Mesendoderm (in vitro differentiated cells): ENCODE results near the gene ASIC2.
A peak's percentile ranks its signal among the peaks of the same experiment; 100 is the strongest.

Experiments
- DNase-seq: peaks from one replicate; pipeline ENCODE4 v3.0.0; 2013
- H2AK5ac ChIP-seq: 2 replicates; pipeline ENCODE4 v1.6.1; 2013; ENCODE audit warnings: low read length, inconsistent platforms
- H2BK120ac ChIP-seq: 2 replicates; pipeline ENCODE4 v1.6.1; 2013; ENCODE audit warnings: low read depth, mild to moderate bottlenecking, low read length, moderate library complexity, mixed read lengths
- H2BK15ac ChIP-seq: replicated peaks from 2 replicates; pipeline ENCODE4 v1.6.1; 2013; ENCODE audit warnings: low read depth, mild to moderate bottlenecking, moderate library complexity
- H2BK5ac ChIP-seq: 2 replicates; pipeline ENCODE4 v1.6.1; 2013; ENCODE audit warnings: low read length, inconsistent platforms
- H3K18ac ChIP-seq: 2 replicates; pipeline ENCODE4 v1.6.1; 2013; ENCODE audit warnings: mild to moderate bottlenecking, low read length, mixed read lengths
- H3K23ac ChIP-seq: one replicate; pipeline ENCODE4 v1.6.1; 2013; ENCODE audit warnings: low read length
- H3K27ac ChIP-seq: 2 replicates; pipeline ENCODE4 v1.5.1; 2013; ENCODE audit warnings: low read depth, mild to moderate bottlenecking, inconsistent platforms, low read length, moderate library complexity
- H3K27me3 ChIP-seq: 2 replicates; pipeline ENCODE4 v1.6.1; 2013; ENCODE audit warnings: low read length, control low read depth, mild to moderate bottlenecking, inconsistent platforms; ENCODE audit not compliant: insufficient read depth, poor library complexity
- H3K36me3 ChIP-seq: 2 replicates; pipeline ENCODE4 v1.6.1; 2013; ENCODE audit warnings: low read length, inconsistent platforms; ENCODE audit not compliant: control insufficient read depth, insufficient read depth
- H3K4ac ChIP-seq: one replicate; pipeline ENCODE4 v1.6.1; 2013; ENCODE audit warnings: low read depth, mild to moderate bottlenecking, low read length, moderate library complexity
- H3K4me1 ChIP-seq: 2 replicates; pipeline ENCODE4 v1.6.1; 2013; ENCODE audit warnings: low read depth, low read length, inconsistent platforms; ENCODE audit not compliant: control insufficient read depth
- H3K4me2 ChIP-seq: 2 replicates; pipeline ENCODE4 v1.6.1; 2013; ENCODE audit warnings: low read length
- H3K4me3 ChIP-seq: 2 replicates; pipeline ENCODE4 v1.5.1; 2013; ENCODE audit warnings: mild to moderate bottlenecking, low read length
- H3K56ac ChIP-seq: one replicate; pipeline ENCODE4 v1.6.1; 2013; ENCODE audit warnings: low read length
- H3K79me1 ChIP-seq: 2 replicates; pipeline ENCODE4 v1.6.1; 2013; ENCODE audit warnings: low read length, inconsistent platforms
- H3K79me2 ChIP-seq: 2 replicates; pipeline ENCODE4 v1.6.1; 2013; ENCODE audit warnings: mild to moderate bottlenecking, low read length; ENCODE audit not compliant: control insufficient read depth, insufficient read depth
- H3K9ac ChIP-seq: 2 replicates; pipeline ENCODE4 v1.6.1; 2013; ENCODE audit warnings: low read length, inconsistent platforms
- H4K5ac ChIP-seq: one replicate; pipeline ENCODE4 v1.6.1; 2013; ENCODE audit warnings: low read length
- H4K8ac ChIP-seq: one replicate; pipeline ENCODE4 v1.6.1; 2013; ENCODE audit warnings: low read depth, mild to moderate bottlenecking, control low read depth, low read length, moderate library complexity
- WGBS: extraction: QIAGEN DNeasy Blood & Tissue Kit; methylation state at CpG from one replicate; pipeline ENCODE4 v1.1.7; 2013; ENCODE audit warnings: low lambda C conversion rate, missing lambda C conversion rate; ENCODE audit not compliant: insufficient coverage; ENCODE audit errors: extremely low coverage; 5-methylcytosine and 5-hydroxymethylcytosine counted together

The ASIC2 gene

DNA sequence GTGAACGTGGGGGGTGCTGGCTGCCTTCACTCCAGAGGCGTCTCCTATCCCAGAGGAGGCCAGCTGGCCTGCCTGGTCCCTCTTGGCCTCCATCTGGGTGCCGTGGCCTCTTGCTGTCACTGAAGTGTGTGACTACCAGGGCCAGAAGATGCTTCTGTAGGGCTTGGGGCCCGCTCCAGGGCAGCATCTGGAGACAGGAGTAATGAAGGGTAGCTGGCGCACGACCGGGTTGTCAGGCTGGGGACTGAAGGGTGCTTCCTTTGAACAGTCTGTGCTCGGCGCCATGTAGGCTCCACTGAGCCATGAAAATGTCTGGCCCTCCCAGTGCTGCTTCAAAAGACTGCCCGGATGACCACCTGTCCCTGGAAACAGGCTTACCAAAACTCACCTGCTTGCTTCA, 31.3 kb downstream of the ASIC2 start:
- no peak overlapping the region for H4K5ac ChIP-seq
- H3K9ac ChIP-seq = no peak overlapping the region
- no peak for DNase-seq
- H2BK120ac ChIP-seq = no peak overlapping the region
- no peak overlapping the region for H3K56ac ChIP-seq
- H3K18ac ChIP-seq = no peak overlapping the region
- WGBS = no CpG with 5 or more reads among the region's 10 CpGs
- H3K4me1 ChIP-seq = no peaks in the 10 kb centered on the region
- no peak overlapping the region for H3K4ac ChIP-seq
- H3K27ac ChIP-seq = no peak overlapping the region
- no peaks in the 10 kb centered on the region for H3K79me2 ChIP-seq
- no peaks in the 10 kb centered on the region for H3K27me3 ChIP-seq
- no peaks in the 10 kb centered on the region for H3K36me3 ChIP-seq
- H3K79me1 ChIP-seq = no peaks in the 10 kb centered on the region
- H4K8ac ChIP-seq = no peak overlapping the region
- no peak overlapping the region for H3K4me3 ChIP-seq
- no peak overlapping the region for H2AK5ac ChIP-seq
- peak overlapping the region; percentile 16 for H3K23ac ChIP-seq
- no peak overlapping the region for H2BK5ac ChIP-seq
- no peak overlapping the region for H3K4me2 ChIP-seq
- no peak overlapping the region for H2BK15ac ChIP-seq

DNA sequence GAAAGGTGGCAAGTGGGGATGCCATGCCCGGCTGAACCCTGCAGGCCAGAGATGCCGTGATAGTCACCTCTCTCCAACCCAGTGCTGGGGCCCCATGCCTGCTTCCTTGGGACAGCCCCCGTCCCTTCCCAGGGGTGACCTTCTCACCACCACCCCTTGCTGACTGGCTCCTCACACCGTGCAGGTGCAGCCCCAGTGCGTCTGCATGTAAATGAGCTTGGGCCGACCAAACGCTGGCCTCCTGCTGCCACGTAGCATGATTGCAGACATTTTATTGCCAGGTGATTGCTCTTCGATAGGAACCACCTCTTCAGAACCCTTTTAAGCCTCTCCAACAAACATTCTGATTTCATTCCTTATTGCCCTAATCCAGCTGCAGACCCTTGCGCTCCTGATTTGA, 32.5 kb downstream of the ASIC2 start:
- Histone ChIP-seq H3K9ac (no peak overlapping the region), H3K23ac (no peak overlapping the region), H3K27me3 (no peaks in the 10 kb centered on the region), H3K4me2 (no peak overlapping the region), H3K79me2 (no peaks in the 10 kb centered on the region), H4K5ac (no peak overlapping the region), H4K8ac (no peak overlapping the region), H3K27ac (no peak overlapping the region), H3K18ac (no peak overlapping the region), H3K79me1 (no peaks in the 10 kb centered on the region), H2BK5ac (no peak overlapping the region), H2AK5ac (no peak overlapping the region), H3K56ac (no peak overlapping the region), H2BK15ac (no peak overlapping the region), H3K4me3 (no peak overlapping the region), H3K4ac (no peak overlapping the region), H2BK120ac (no peak overlapping the region), H3K36me3 (no peaks in the 10 kb centered on the region), H3K4me1 (no peaks in the 10 kb centered on the region)
- no CpG with 5 or more reads among the region's 10 CpGs for WGBS
- DNase-seq = no peak

DNA sequence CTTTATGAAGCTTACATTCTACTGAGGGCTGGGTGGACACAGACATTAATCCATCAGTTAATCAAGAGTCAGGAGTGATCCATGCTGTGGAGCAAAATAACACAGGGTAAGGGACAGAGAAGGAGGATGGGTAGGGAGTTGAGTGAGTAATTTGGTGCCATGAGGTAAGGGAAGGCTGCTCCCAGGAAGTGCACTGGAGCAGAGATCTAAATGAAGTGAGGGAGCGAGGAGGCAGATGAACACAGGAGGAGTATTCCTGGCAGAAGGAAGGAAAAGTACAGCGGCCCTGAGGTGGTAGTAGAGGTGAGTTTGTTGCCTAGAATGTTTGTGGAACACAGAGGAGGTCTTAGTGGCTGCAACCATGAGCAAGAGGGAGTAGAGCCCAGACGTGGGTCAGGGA, 34.8 kb downstream of the ASIC2 start:
- Histone ChIP-seq H3K9ac (no peak overlapping the region), H3K27me3 (no peaks in the 10 kb centered on the region), H2BK120ac (no peak overlapping the region), H2BK15ac (no peak overlapping the region), H3K79me1 (no peaks in the 10 kb centered on the region), H3K4me3 (no peak overlapping the region), H3K4ac (no peak overlapping the region), H3K36me3 (no peaks in the 10 kb centered on the region), H2AK5ac (no peak overlapping the region), H2BK5ac (no peak overlapping the region), H3K27ac (no peak overlapping the region), H4K5ac (no peak overlapping the region), H3K56ac (no peak overlapping the region), H3K4me1 (no peaks in the 10 kb centered on the region), H3K79me2 (no peaks in the 10 kb centered on the region), H3K4me2 (no peak overlapping the region), H4K8ac (no peak overlapping the region), H3K18ac (no peak overlapping the region), H3K23ac (no peak overlapping the region)
- WGBS = no CpG with 5 or more reads among the region's 3 CpGs
- no peak for DNase-seq

DNA sequence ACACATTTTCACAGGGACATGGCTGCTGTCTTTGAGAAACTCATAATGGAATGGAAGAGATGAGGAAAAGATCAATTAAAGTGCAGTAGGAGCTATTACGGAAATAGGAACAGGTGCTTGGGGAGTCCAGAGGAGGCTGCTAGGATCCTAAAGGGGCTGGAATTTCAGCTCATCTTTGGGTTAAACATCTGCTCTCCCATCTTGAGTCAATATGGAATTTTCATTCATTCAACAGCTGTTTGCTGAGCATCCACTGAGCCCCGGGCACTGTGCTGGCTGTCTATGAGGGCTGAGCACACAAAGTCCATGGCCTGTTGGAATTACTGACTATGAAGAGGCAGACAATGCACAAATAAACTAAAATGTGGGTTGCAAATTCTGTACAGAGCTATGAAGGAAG, 47.9 kb downstream of the ASIC2 start:
- WGBS = no CpG with 5 or more reads among the region's 2 CpGs
- Histone ChIP-seq H3K4me1 (no peaks in the 10 kb centered on the region), H4K8ac (no peak overlapping the region), H3K79me2 (no peaks in the 10 kb centered on the region), H3K23ac (no peak overlapping the region), H3K79me1 (no peaks in the 10 kb centered on the region), H3K4me3 (no peak overlapping the region), H2BK120ac (no peak overlapping the region), H2AK5ac (no peak overlapping the region), H3K27me3 (no peaks in the 10 kb centered on the region), H3K4ac (no peak overlapping the region), H3K36me3 (no peaks in the 10 kb centered on the region), H3K9ac (no peak overlapping the region), H3K56ac (no peak overlapping the region), H3K27ac (no peak overlapping the region), H3K4me2 (no peak overlapping the region), H3K18ac (no peak overlapping the region), H2BK5ac (no peak overlapping the region), H4K5ac (no peak overlapping the region), H2BK15ac (no peak overlapping the region)
- no peak for DNase-seq

DNA sequence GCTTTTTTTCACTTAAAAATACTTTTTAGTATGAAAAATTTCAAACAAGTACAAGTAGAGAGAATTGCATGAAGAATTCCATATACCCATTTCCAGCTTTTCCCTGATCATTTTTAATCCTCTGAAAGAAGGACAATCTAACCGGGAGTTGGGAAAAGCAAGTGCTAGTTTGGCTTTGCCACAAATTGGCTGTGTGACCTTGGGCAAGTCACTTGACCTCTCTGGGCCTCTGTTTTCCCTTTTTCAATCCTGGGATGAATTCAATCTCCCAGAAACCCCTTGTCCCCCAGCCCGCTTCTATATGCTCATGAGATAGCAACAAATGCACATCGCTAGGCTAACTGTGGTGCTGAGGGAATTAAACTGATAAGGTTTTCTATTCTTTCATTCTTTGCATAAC, 49.4 kb downstream of the ASIC2 start:
- Histone ChIP-seq H3K4ac (no peak overlapping the region), H3K18ac (no peak overlapping the region), H3K36me3 (no peaks in the 10 kb centered on the region), H3K4me1 (no peaks in the 10 kb centered on the region), H3K23ac (no peak overlapping the region), H3K4me3 (no peak overlapping the region), H4K8ac (no peak overlapping the region), H3K79me1 (no peaks in the 10 kb centered on the region), H3K79me2 (no peaks in the 10 kb centered on the region), H4K5ac (no peak overlapping the region), H3K4me2 (no peak overlapping the region), H2BK120ac (no peak overlapping the region), H3K27ac (no peak overlapping the region), H2BK15ac (no peak overlapping the region), H2AK5ac (no peak overlapping the region), H3K9ac (no peak overlapping the region), H3K27me3 (no peaks in the 10 kb centered on the region), H3K56ac (no peak overlapping the region), H2BK5ac (no peak overlapping the region)
- WGBS = no CpG with 5 or more reads among the region's 3 CpGs
- DNase-seq = peak; percentile 16

DNA sequence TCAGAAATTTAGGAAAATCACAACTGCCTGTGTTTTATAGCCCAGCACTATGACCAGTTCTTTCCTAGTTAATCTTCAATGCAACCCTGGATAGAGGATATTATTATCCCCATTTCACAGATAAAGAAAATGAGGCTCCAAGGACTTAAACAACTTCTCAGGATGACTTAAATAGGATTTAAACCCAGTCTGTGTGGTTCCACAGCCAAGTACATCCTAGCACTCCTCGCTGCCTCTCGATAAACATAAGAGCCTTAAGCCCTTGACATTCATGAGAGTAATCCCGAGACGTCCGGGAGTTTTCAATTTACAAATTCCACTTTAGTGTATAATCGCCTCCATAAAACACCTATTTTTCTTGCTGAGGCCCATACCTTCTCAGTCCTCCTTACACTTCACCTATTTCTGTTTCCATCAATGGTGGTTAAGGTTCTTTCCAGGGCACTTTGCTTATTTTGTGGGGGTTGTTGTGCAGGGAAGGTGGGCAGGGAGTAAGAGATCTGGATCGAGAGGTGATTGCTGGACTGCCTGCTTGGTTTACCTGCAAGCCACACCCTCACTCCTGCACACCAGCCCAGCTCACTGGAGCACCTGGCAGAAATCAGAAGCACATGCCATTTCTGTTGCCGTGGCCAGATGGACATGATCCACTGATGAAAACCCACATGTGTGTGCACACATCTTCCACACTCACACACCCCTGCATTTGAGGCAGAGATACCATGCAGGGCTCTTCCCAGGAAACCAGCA, 50.5 kb downstream of the ASIC2 start:
- no peak overlapping the region for H3K9ac ChIP-seq
- no peak overlapping the region for H2BK120ac ChIP-seq
- no peaks in the 10 kb centered on the region for H3K27me3 ChIP-seq
- H3K36me3 ChIP-seq = no peaks in the 10 kb centered on the region
- no peak overlapping the region for H4K8ac ChIP-seq
- H3K56ac ChIP-seq = no peak overlapping the region
- H3K4ac ChIP-seq = no peak overlapping the region
- H3K27ac ChIP-seq = no peak overlapping the region
- no peak overlapping the region for H3K23ac ChIP-seq
- DNase-seq = no peak
- no CpG with 5 or more reads among the region's 8 CpGs for WGBS
- H3K4me3 ChIP-seq = no peak overlapping the region
- H3K79me2 ChIP-seq = no peaks in the 10 kb centered on the region
- H3K4me2 ChIP-seq = no peak overlapping the region
- no peak overlapping the region for H2AK5ac ChIP-seq
- H2BK15ac ChIP-seq = no peak overlapping the region
- no peaks in the 10 kb centered on the region for H3K79me1 ChIP-seq
- H2BK5ac ChIP-seq = no peak overlapping the region
- no peak overlapping the region for H3K18ac ChIP-seq
- no peak overlapping the region for H4K5ac ChIP-seq
- no peaks in the 10 kb centered on the region for H3K4me1 ChIP-seq
